ENCODE results near the gene LYRM4.

Gene LYRM4

GRCh38 chr6:5163247-5163646 is 97.5 kb downstream of the LYRM4 start:
- Histone ChIP-seq H3K9me2 (replicated peaks; ENCODE audit: insufficient read depth, low read length) (no peaks in the 10 kb centered on the region), H3K79me2 (ENCODE audit: insufficient read depth, low read length) (no peaks in the 10 kb centered on the region), H2AFZ (ENCODE audit: low read depth, low read length, severe bottlenecking) (no peak overlapping the region), H3K9ac (ENCODE audit: low read length) (no peak overlapping the region), H3K9me3 (ENCODE audit: insufficient read depth, low read length) (no peaks in the 10 kb centered on the region), H3K4me3 (ENCODE audit: insufficient read depth, low read length, poor library complexity, severe bottlenecking) (no peak overlapping the region), H3K27ac (ENCODE audit: low read depth, low read length) (no peak overlapping the region), H4K20me1 (ENCODE audit: low read depth, low read length) (0 out of 2 replicates have a peak, but pooled peaks cover 23% of the 10 kb centered on the region), H3F3A (ENCODE audit: insufficient read depth) (no peaks in the 10 kb centered on the region), H3K36me3 (ENCODE audit: low read length) (no peaks in the 10 kb centered on the region), H3K27me3 (ENCODE audit: low read length) (no peaks in the 10 kb centered on the region), H3K4me2 (ENCODE audit: low read depth, low read length, poor library complexity, severe bottlenecking) (no peak overlapping the region)
- TF ChIP-seq EZH2phosphoT487 (conservative IDR thresholded peaks at IDR 0.05; ENCODE audit: low read length) (no peak), CTCF (IDR thresholded peaks at IDR 0.05; ENCODE audit: insufficient read depth, low read length, poor library complexity, severe bottlenecking) (no peak)

GRCh38 chr6:5162355-5162754 is 98.4 kb downstream of the LYRM4 start:
- TF ChIP-seq EZH2phosphoT487 (conservative IDR thresholded peaks at IDR 0.05; ENCODE audit: low read length) (no peak), CTCF (IDR thresholded peaks at IDR 0.05; ENCODE audit: insufficient read depth, low read length, poor library complexity, severe bottlenecking) (no peak)
- Histone ChIP-seq H3K27me3 (ENCODE audit: low read length) (no peaks in the 10 kb centered on the region), H3K36me3 (ENCODE audit: low read length) (no peaks in the 10 kb centered on the region), H4K20me1 (ENCODE audit: low read depth, low read length) (0 out of 2 replicates have a peak, but pooled peaks cover 15% of the 10 kb centered on the region), H3K9me3 (ENCODE audit: insufficient read depth, low read length) (no peaks in the 10 kb centered on the region), H3K79me2 (ENCODE audit: insufficient read depth, low read length) (no peaks in the 10 kb centered on the region), H3K27ac (ENCODE audit: low read depth, low read length) (no peak overlapping the region), H3F3A (ENCODE audit: insufficient read depth) (no peaks in the 10 kb centered on the region), H3K9me2 (replicated peaks; ENCODE audit: insufficient read depth, low read length) (no peaks in the 10 kb centered on the region), H3K4me3 (ENCODE audit: insufficient read depth, low read length, poor library complexity, severe bottlenecking) (no peak overlapping the region), H3K4me2 (ENCODE audit: low read depth, low read length, poor library complexity, severe bottlenecking) (no peak overlapping the region), H3K9ac (ENCODE audit: low read length) (no peak overlapping the region), H2AFZ (ENCODE audit: low read depth, low read length, severe bottlenecking) (no peak overlapping the region)

GRCh38 chr6:5160206-5160605 is 100.5 kb downstream of the LYRM4 start:
- H3K4me3 ChIP-seq (ENCODE audit: insufficient read depth, low read length, poor library complexity, severe bottlenecking), result no peak overlapping the region

More at GRCh38 chr6:5160206-5160605, 100.5 kb downstream of the LYRM4 start:
- Histone ChIP-seq H3K9me2 (replicated peaks; ENCODE audit: insufficient read depth, low read length) (no peaks in the 10 kb centered on the region), H3F3A (ENCODE audit: insufficient read depth) (no peaks in the 10 kb centered on the region), H3K27ac (ENCODE audit: low read depth, low read length) (no peak overlapping the region), H3K27me3 (ENCODE audit: low read length) (no peaks in the 10 kb centered on the region), H3K36me3 (ENCODE audit: low read length) (no peaks in the 10 kb centered on the region), H3K4me2 (ENCODE audit: low read depth, low read length, poor library complexity, severe bottlenecking) (no peak overlapping the region), H4K20me1 (ENCODE audit: low read depth, low read length) (0 out of 2 replicates have a peak, but pooled peaks cover 10% of the 10 kb centered on the region), H3K79me2 (ENCODE audit: insufficient read depth, low read length) (no peaks in the 10 kb centered on the region), H3K9ac (ENCODE audit: low read length) (no peak overlapping the region), H2AFZ (ENCODE audit: low read depth, low read length, severe bottlenecking) (no peak overlapping the region), H3K9me3 (ENCODE audit: insufficient read depth, low read length) (no peaks in the 10 kb centered on the region)
- TF ChIP-seq EZH2phosphoT487 (conservative IDR thresholded peaks at IDR 0.05; ENCODE audit: low read length) (no peak), CTCF (IDR thresholded peaks at IDR 0.05; ENCODE audit: insufficient read depth, low read length, poor library complexity, severe bottlenecking) (no peak)

All from SU-DHL-6 (cell line).